ENCODE results near the gene HYAL3. TPM values are rescaled to one million over a fixed set of nuclear protein-coding genes. Genes with fewer than 3 reads are reported as not detected.
A peak's percentile ranks its signal among the peaks of the same experiment; 100 is the strongest.

Gene HYAL3
- total RNA-seq, 4 donors from 2014 or later = 3.0 to 6.6 (median 4.2) TPM

DNA sequence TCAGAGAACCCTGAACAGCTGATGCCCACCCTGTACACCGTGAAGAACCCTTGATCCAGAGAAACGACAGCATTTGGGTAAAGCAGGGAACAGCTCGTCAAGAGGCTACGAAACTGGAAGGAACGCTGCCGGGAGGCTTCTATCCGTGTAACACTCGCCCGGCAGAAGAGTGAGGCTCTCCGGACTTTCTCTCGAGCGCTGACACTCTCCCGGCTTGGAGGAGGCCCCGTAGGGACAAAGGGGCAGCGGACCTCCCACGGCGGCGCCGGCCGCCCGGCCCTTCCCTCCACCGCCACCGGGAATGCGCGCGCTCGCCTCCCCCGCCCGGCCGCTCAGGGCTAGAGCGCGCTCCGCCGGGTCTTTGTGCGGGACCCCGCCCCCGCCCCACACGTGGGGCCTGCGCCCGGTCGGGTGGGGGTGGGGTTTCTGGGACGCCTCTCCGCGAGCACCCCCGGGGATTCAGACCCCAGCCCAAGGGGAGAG, 21.7 kb upstream of the HYAL3 start:
- Histone ChIP-seq H3K36me3 (peaks cover 0 to 20% (median 0%) of the 10 kb centered on the region in 3 donors), H3K27ac (peak overlapping the region; percentile 88 to 95 (median 90)), H3K4me1 (peaks cover 7 to 64% (median 22%) of the 10 kb centered on the region in 4 donors), H3K4me3 (peak overlapping the region; percentile 77 to 98 (median 93)), H3K9me3 (no peaks in the 10 kb centered on the region), H3K27me3 (no peaks in the 10 kb centered on the region)
- TF ChIP-seq, protein P1, sequence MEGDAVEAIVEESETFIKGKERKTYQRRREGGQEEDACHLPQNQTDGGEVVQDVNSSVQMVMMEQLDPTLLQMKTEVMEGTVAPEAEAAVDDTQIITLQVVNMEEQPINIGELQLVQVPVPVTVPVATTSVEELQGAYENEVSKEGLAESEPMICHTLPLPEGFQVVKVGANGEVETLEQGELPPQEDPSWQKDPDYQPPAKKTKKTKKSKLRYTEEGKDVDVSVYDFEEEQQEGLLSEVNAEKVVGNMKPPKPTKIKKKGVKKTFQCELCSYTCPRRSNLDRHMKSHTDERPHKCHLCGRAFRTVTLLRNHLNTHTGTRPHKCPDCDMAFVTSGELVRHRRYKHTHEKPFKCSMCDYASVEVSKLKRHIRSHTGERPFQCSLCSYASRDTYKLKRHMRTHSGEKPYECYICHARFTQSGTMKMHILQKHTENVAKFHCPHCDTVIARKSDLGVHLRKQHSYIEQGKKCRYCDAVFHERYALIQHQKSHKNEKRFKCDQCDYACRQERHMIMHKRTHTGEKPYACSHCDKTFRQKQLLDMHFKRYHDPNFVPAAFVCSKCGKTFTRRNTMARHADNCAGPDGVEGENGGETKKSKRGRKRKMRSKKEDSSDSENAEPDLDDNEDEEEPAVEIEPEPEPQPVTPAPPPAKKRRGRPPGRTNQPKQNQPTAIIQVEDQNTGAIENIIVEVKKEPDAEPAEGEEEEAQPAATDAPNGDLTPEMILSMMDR (IDR thresholded peaks at IDR 0.05) = no peak
- TF ChIP-seq POLR2A (IDR thresholded peaks at IDR 0.05) = peak; percentile 39 to 61
- DNase-seq = peak; percentile 78 to 90 (median 90)

DNA sequence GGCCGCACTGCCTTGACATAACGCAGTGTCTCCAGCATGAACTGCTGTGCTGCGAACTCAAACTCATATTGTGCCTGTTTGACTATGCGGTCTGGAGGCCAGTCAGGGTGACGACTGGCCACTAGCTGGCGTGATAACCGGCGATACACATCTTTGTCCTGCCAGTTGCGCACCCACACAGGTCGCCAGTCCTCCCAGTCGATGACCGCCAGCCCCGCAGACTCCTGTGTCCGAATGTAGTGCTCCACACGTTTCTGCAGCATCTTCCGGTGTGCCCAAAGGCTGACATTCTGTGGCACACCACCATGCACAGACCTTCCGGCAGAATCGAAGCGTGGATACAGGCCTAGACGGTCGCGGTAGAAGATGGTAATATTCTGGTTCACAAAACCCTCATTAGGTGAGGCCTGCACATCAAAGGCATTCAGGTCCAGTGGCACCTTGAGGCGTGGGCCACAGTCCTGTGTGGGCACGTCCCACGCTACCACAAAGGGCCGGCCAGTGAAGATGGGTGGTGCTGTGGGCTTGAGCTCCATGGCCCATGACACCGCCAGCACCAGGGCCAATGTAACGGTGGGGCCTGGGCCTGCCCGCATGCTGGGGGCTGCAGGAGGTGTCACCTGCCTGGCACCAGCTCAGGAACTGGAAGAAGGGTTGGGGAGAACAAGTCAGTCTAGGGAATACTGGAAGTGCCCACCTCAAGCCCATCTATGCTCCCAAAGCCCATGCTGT, 20.9 kb upstream of the HYAL3 start:
- Histone ChIP-seq H3K27ac (peak overlapping the region; percentile 88 to 95 (median 90)), H3K27me3 (no peaks in the 10 kb centered on the region), H3K9me3 (no peaks in the 10 kb centered on the region), H3K4me3 (peak overlapping the region; percentile 77 to 98 (median 93)), H3K36me3 (peaks cover 0 to 12% (median 0%) of the 10 kb centered on the region in 3 donors), H3K4me1 (peaks cover 7 to 67% (median 22%) of the 10 kb centered on the region in 4 donors)
- TF ChIP-seq, protein P1 (IDR thresholded peaks at IDR 0.05) = no peak
- TF ChIP-seq POLR2A (IDR thresholded peaks at IDR 0.05) = no peak
- peak in 1 of 3 donors; percentile 54 for DNase-seq

DNA sequence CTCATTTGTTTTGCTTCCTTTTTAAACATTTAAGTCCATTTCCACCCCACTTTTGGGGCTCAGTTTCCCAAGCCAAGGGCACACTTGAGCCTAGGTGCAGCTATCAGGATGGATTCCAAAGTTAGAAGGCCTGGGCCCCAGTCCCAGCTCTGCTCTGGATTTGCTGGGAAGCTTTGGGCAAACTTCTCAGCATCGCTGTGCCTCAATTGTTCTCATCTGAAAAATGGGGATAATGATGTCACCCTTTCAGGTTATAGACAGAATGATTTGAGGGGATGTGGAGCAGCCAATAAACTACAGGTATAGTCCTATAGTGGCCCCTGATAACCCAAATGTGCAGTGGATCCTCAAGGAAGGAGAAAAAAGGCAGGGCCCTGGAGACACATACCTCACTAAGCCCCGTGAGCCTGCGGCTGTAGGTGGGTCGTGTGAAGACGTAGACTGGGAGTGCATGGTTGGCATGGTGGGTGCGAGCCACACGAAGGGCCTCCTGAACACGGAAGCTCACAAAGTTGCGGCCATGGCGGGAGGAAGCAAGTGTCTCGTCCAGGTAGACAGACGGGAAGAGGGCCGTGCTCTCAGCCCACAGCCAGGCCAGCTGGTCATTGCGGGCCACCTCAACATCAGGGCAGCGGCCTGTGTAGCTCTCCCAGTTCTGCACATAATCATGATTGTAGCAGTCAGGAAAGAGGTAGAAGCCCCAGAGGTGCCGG, 20.1 kb upstream of the HYAL3 start:
- H3K27me3 ChIP-seq = no peaks in the 10 kb centered on the region
- H3K36me3 ChIP-seq = peaks cover 0 to 11% (median 0%) of the 10 kb centered on the region in 3 donors
- DNase-seq = peak in 1 of 3 donors; percentile 41
- H3K27ac ChIP-seq = peak overlapping the region in 1 of 4 donors; percentile 93
- no peak for TF ChIP-seq POLR2A (IDR thresholded peaks at IDR 0.05)
- TF ChIP-seq, protein P1 (IDR thresholded peaks at IDR 0.05) = no peak
- H3K9me3 ChIP-seq = no peaks in the 10 kb centered on the region
- H3K4me3 ChIP-seq = peak overlapping the region in 1 of 4 donors; percentile 77
- H3K4me1 ChIP-seq = peaks cover 7 to 60% (median 22%) of the 10 kb centered on the region in 4 donors

DNA sequence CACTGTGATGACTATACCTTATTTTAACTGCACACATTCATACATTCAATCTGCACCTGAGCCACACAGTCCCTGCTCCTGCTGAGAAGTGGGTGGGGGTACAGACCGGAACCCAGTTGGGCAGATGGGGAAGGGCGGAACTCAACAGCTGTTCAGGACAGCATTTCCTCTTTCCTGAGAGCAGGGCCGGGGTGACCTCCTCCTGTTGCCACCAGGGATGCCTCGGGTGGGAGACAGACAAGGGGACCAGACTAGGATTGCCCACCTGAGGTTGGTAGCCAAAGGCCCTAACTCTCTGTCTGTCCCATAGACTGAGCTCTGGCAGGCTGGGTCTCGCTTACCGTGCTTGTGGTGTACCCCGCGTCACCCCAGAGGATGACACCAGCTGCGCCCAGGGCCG, 19.4 kb upstream of the HYAL3 start:
- peak in 1 of 3 donors; percentile 47 for DNase-seq
- Histone ChIP-seq H3K9me3 (no peaks in the 10 kb centered on the region), H3K27me3 (no peaks in the 10 kb centered on the region), H3K27ac (peak overlapping the region in 1 of 4 donors; percentile 93), H3K4me3 (peak overlapping the region in 1 of 4 donors; percentile 77), H3K4me1 (peaks cover 7 to 58% (median 22%) of the 10 kb centered on the region in 4 donors), H3K36me3 (peaks cover 0 to 11% (median 0%) of the 10 kb centered on the region in 3 donors)
- TF ChIP-seq POLR2A (IDR thresholded peaks at IDR 0.05) = no peak
- TF ChIP-seq, protein P1 (IDR thresholded peaks at IDR 0.05) = no peak

DNA sequence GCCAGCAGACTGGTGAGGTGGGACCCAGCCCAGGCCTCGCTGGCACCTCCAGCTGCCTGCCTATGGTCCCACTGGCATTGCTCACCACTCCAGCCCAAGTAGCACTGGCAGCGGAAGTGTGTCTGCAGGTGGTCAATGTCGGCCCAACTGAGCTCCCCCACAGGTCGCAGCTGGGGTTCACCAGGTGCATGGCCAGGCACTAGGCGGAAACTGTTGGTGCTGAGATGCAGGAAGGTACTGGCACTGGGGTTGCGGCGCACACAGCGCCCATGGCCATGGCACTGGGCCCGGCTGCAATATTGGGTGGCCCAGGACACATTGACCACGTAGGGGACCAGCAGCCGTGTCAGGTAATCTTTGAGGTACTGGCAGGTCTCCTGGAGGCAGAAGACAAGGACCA, 19.0 kb upstream of the HYAL3 start:
- Histone ChIP-seq H3K27ac (peak overlapping the region in 2 of 4 donors; percentile 79 to 93), H3K36me3 (peaks cover 0 to 11% (median 0%) of the 10 kb centered on the region in 3 donors), H3K4me3 (no peak overlapping the region), H3K9me3 (no peaks in the 10 kb centered on the region), H3K4me1 (peaks cover 7 to 58% (median 22%) of the 10 kb centered on the region in 4 donors), H3K27me3 (no peaks in the 10 kb centered on the region)
- no peak for DNase-seq
- TF ChIP-seq, protein P1 (IDR thresholded peaks at IDR 0.05) = no peak
- TF ChIP-seq POLR2A (IDR thresholded peaks at IDR 0.05) = no peak

Measured in Peyer's patch (tissue), 4 donors.